Stomach (tissue), 9 donors: Measurements from ENCODE around the gene KMT5B. TPM values are rescaled to one million over a fixed set of nuclear protein-coding genes. Genes with fewer than 3 reads are reported as not detected.

Source experiments
- DNase-seq, 2 donors: peaks; one replicate each; pipeline versions ENCODE4 v3.0.0 to v3.0.0-alpha.2; 2013 to 2019
- H3K27ac ChIP-seq, 5 donors: fragments of 200-600 bp in 4 of 5; sonication (generic) in 4 of 5; one replicate each; pipeline ENCODE4 v1.5.1; 2013 to 2019; ENCODE audit warnings: mild to moderate bottlenecking in 1 of 5, moderate library complexity in 1 of 5
- H3K27me3 ChIP-seq, 3 donors: fragments of 200-600 bp; sonication (generic); one replicate each; pipeline ENCODE4 v1.5.1; 2017 to 2019; ENCODE audit warnings: mixed run types in 1 of 3
- H3K36me3 ChIP-seq, 4 donors: fragments of 200-600 bp; sonication (generic); 1 replicate in 3 of 4; 2 replicates in 1 of 4; pipeline ENCODE4 v1.5.1; 2016 to 2019
- H3K4me1 ChIP-seq, 4 donors: fragments of 200-600 bp; sonication (generic); one replicate each; pipeline ENCODE4 v1.5.1; 2016 to 2019
- H3K4me3 ChIP-seq, 4 donors: fragments of 200-600 bp; sonication (generic) in 3 of 4; one replicate each; pipeline ENCODE4 v1.5.1; 2016 to 2019; ENCODE audit warnings: mild to moderate bottlenecking in 1 of 4
- H3K9me3 ChIP-seq, 4 donors: fragments of 200-600 bp; sonication (generic); one replicate each; pipeline ENCODE4 v1.5.1; 2016 to 2019
- EP300 ChIP-seq: sonication (generic); formaldehyde crosslinking; IDR thresholded peaks from one replicate; pipeline ENCODE4 v1.6.1; 2017; ENCODE audit warnings: antibody characterized with exemption
- POLR2A ChIP-seq, 4 donors: fragments of 450-650 bp; IDR thresholded peaks; one replicate each; pipeline ENCODE4 v1.6.1; 2016; ENCODE audit warnings: antibody characterized with exemption in 4 of 4, control low read depth in 2 of 4, mild to moderate bottlenecking in 1 of 4, moderate library complexity in 1 of 4
- POLR2AphosphoS5 ChIP-seq, 3 donors: sonication (generic); formaldehyde crosslinking; IDR thresholded peaks; one replicate each; pipeline ENCODE4 v1.6.1; 2016; ENCODE audit warnings: antibody characterized with exemption in 3 of 3
- WGBS, 5 donors: extraction: QIAGEN DNeasy Blood & Tissue Kit in 3 of 5; methylation state at CpG; one replicate each; pipeline versions ENCODE4 v1.1.5 to v1.1.7; 2013 to 2018; 5-methylcytosine and 5-hydroxymethylcytosine counted together
- intact Hi-C: fragments of 100-400 bp; cut with DNase I; formaldehyde crosslinking; loops from one replicate; pipeline ENCODE4 v1.15.1; 2023; ENCODE audit warnings: low total_unique reads
- polyA plus RNA-seq, 3 donors: library from polyadenylated mRNA; stranded (reverse); fragments of 200-250 nt; gene quantifications; one replicate each; pipeline ENCODE4 v1.2.3, GENCODE V29; 2013
- total RNA-seq, 5 donors: library from RNA; depleted of rRNA; stranded (reverse); fragments of >200 nt; gene quantifications; one replicate each; pipeline versions ENCODE4 v1.1.0 to v1.2.3, GENCODE V29; 2014 to 2016
- TF ChIP-seq, protein P1 (sequence below), 7 experiments: fragments of 450-650 bp in 4 of 7; fragments of 200-600 bp in 3 of 7; sonication (generic) in 3 of 7; IDR thresholded peaks; one replicate each; pipeline ENCODE4 v1.5.1; 2016 to 2019; ENCODE audit warnings: antibody characterized with exemption in 7 of 7, control low read depth in 2 of 7, mild to moderate bottlenecking in 1 of 7
- donor health status: healthy with polysubstance abuse.
- donor health status: Bipolar disorder and iron deficiency.
- donor health status: healthy.

Gene KMT5B
- total and polyA plus RNA-seq, 8 donors = 14.3 to 52.7 (median 25.1) TPM

DNA sequence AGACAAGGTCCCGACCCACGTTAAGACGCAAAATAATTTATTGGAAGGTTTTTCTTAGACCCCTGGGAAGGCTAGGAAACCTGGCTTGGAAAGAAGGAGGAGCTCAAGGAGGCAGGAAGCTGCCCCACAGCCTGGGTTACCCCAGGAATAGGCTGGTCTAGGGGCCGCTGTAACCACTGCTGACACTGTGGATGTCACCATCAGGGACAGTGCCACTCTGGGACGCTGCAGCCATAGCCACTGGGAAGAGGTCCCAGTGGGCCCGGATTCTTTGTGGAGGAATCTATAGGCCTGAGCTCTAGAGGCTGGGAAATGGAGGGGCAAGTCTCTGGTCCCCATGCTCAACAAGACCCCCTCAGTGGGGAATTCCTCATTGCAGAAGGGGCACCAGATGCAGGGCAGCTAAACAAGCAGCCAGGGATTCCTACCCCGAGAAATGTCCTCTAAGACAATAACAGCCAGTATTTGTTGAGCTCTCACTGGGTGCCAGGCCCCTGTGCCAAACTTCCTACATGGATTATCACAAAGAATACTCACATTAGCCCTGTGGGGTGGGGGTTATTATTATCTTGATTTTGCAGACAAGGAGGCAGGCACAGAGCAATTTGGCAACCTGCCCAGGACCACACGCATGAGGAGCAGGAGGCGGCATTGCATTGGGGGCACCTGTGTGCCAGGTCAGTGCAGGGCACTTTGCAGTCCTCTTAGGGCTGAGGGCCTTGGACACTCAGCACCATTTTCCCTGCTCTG, 72.4 kb downstream of the KMT5B start:
- intact Hi-C loops = no loop called here
- no peaks in the 10 kb centered on the region for H3K27me3 ChIP-seq
- no peak overlapping the region for H3K4me3 ChIP-seq
- no peak for TF ChIP-seq POLR2A (IDR thresholded peaks at IDR 0.05)
- TF ChIP-seq EP300 = no peak
- TF ChIP-seq POLR2AphosphoS5 (IDR thresholded peaks at IDR 0.05) = no peak
- TF ChIP-seq, protein P1, sequence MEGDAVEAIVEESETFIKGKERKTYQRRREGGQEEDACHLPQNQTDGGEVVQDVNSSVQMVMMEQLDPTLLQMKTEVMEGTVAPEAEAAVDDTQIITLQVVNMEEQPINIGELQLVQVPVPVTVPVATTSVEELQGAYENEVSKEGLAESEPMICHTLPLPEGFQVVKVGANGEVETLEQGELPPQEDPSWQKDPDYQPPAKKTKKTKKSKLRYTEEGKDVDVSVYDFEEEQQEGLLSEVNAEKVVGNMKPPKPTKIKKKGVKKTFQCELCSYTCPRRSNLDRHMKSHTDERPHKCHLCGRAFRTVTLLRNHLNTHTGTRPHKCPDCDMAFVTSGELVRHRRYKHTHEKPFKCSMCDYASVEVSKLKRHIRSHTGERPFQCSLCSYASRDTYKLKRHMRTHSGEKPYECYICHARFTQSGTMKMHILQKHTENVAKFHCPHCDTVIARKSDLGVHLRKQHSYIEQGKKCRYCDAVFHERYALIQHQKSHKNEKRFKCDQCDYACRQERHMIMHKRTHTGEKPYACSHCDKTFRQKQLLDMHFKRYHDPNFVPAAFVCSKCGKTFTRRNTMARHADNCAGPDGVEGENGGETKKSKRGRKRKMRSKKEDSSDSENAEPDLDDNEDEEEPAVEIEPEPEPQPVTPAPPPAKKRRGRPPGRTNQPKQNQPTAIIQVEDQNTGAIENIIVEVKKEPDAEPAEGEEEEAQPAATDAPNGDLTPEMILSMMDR (IDR thresholded peaks at IDR 0.05) = no peak
- H3K36me3 ChIP-seq = no peaks in the 10 kb centered on the region
- H3K9me3 ChIP-seq = no peaks in the 10 kb centered on the region
- peaks cover 35 to 66% (median 54%) of the 10 kb centered on the region in 4 donors for H3K4me1 ChIP-seq
- DNase-seq = peak; percentile 52 to 53
- H3K27ac ChIP-seq = peak overlapping the region; percentile 0 to 92 (median 80)
- WGBS, 5 donors = 54 to 79% (median 67%) methylated on average over 7 to 9 of the region's 9 CpGs

DNA sequence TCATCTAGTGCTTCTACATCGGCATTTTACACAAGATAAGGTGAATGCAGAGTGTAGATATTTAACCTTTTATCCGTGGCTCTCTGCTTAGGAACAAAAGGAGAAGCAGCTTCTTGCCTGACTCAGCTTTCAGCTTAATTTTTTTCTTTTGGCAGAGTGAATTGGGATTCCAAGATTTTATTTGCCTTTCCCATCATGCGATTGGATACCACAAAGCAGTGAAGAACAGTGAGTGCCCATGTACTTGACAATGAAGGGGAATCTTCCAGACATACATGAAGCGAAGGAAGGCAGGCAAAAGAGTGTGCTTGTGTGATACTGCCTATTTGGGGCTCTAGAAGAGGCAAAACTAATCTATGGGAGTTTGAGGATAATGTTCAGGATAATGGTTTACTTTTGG, 74.9 kb downstream of the KMT5B start:
- Histone ChIP-seq H3K27me3 (no peaks in the 10 kb centered on the region), H3K4me1 (peaks cover 29 to 50% (median 49%) of the 10 kb centered on the region in 4 donors), H3K27ac (peak overlapping the region in 4 of 5 donors; percentile 2 to 46 (median 32)), H3K4me3 (no peak overlapping the region), H3K9me3 (no peaks in the 10 kb centered on the region), H3K36me3 (no peaks in the 10 kb centered on the region)
- intact Hi-C loops = no loop called here
- DNase-seq = no peak
- TF ChIP-seq EP300 (no peak), POLR2AphosphoS5 (IDR thresholded peaks at IDR 0.05) (no peak), POLR2A (IDR thresholded peaks at IDR 0.05) (no peak)
- TF ChIP-seq, protein P1 (IDR thresholded peaks at IDR 0.05) = no peak
- whole genome bisulfite sequencing, 5 donors = 34 to 48% (median 36%) methylated on average over 4 of the region's 4 CpGs

GRCh38 chr11:68137833-68138232, 75.3 kb downstream of the KMT5B start:
- peak in 1 of 2 donors; percentile 53 for DNase-seq
- Histone ChIP-seq H3K36me3 (no peaks in the 10 kb centered on the region), H3K4me3 (no peak overlapping the region), H3K27ac (peak overlapping the region; percentile 2 to 46 (median 33)), H3K4me1 (peaks cover 27 to 46% (median 45%) of the 10 kb centered on the region in 4 donors), H3K9me3 (peaks cover 0 to under 1% (median 0%) of the 10 kb centered on the region in 4 donors), H3K27me3 (no peaks in the 10 kb centered on the region)
- intact Hi-C loops = no loop called here
- 13 to 42% (median 32%) methylated on average over 5 of the region's 5 CpGs for WGBS, 5 donors
- no peak for TF ChIP-seq POLR2A (IDR thresholded peaks at IDR 0.05)

- 70 to 79% (median 74%) methylated on average over 8 of the region's 8 CpGs for WGBS, 5 donors
Measured at GRCh38 chr11:68136866-68137265, 76.2 kb downstream of the KMT5B start.

More at GRCh38 chr11:68136866-68137265, 76.2 kb downstream of the KMT5B start:
- peak in 1 of 2 donors; percentile 20 for DNase-seq
- intact Hi-C loops = no loop called here
- Histone ChIP-seq H3K36me3 (no peaks in the 10 kb centered on the region), H3K4me3 (no peak overlapping the region), H3K4me1 (peaks cover 18 to 37% (median 35%) of the 10 kb centered on the region in 4 donors), H3K27ac (no peak overlapping the region), H3K9me3 (peaks cover 0 to 3% (median 0%) of the 10 kb centered on the region in 4 donors), H3K27me3 (no peaks in the 10 kb centered on the region)
- TF ChIP-seq POLR2A (IDR thresholded peaks at IDR 0.05) = no peak
- TF ChIP-seq, protein P1 (IDR thresholded peaks at IDR 0.05) = no peak
- TF ChIP-seq POLR2AphosphoS5 (IDR thresholded peaks at IDR 0.05) = no peak
- TF ChIP-seq EP300 = no peak
